GM21825 (cell line): ENCODE data around the gene SORT1.
"Not testable (repeated sequence)": the region's sequence is repeated elsewhere in the genome, so short reads cannot be mapped to it uniquely, and the experiment has no call there.

Source experiments
- ATAC-seq: cut with Tn5 transposase; IDR thresholded peaks from one replicate; pipeline ENCODE4 v1.9.1; 2021; ENCODE audit warnings: mild to moderate bottlenecking, moderate library complexity; ENCODE audit not compliant: unreplicated experiment

Gene SORT1

DNA sequence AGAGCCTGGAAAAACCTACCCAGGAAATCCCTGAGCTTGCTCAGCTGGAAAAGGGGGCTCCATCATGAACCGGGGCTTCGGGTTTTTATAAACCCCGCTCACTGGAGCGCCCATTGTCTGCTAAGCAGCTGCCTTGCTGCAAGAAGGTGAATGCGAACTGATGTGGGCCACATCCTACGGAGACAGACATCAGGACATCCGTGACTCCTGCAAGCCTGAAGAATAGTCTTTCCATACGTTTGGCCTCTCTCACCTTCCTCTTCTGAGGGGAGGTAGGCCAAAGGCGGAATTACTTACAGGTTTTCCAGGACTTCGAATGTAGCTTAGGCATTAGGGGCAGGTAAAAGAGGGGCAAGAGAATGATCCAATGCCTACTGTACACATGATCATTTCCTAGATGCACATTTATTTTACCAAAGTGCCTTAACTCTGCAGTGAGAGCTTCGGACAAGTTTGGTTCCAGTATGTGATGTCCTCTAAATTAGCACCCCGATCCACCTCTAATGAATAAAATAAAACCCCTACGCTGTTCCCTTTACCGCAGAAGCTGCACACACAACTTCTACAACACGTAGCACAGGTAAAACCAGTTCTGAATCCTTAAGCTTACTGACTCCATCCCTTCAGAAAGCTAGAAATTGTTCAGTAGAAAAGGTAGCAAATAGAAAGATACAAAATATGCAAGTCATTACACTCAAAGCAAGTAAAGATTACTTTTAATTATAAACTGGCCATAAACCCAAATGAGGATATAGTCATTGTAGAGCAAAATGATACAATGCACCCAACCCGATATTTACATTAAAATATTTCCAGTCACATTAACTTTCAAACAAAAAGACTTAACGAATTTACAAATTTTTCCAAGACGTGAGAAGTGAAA lies 866 bp upstream of the SORT1 start:
- ATAC-seq = no peak

DNA sequence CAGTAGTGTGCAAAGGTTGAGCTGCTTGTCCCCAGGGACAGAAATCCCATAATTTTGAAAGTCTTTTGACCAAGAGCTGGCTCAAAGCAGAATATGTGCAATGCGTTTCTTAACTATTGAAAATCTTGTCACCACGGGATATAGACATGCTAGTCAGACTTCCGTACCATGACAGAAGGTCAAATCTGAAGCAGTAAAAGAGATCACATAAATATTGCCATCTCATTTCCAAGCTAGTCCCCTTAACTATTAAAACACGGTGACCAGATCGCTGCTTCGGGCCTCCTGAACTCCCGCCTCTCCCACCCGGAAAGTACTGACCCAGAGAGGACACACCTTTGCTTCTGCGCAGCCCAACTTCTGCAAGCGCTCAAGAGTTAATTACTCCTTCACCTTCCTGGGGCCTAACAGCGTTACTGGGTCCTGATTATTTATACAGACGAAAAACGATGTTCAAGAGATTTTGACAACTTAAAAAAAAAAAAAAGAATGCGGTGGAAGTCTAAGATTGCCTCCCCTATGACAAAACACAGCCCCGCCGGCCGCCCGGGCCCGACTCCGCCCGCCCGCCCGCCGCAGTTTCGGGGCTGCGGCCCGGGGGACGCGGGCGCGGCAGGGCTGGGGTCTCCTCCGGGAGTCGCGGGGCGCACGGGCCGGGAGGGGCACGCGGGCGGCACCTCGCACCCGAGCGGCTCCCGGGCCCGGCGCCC lies 692 bp downstream of the SORT1 start:
- peak; percentile 11 for ATAC-seq

GRCh38 chr1:109396513-109396839 lies 1.2 kb downstream of the SORT1 start:
- no peak for ATAC-seq

DNA sequence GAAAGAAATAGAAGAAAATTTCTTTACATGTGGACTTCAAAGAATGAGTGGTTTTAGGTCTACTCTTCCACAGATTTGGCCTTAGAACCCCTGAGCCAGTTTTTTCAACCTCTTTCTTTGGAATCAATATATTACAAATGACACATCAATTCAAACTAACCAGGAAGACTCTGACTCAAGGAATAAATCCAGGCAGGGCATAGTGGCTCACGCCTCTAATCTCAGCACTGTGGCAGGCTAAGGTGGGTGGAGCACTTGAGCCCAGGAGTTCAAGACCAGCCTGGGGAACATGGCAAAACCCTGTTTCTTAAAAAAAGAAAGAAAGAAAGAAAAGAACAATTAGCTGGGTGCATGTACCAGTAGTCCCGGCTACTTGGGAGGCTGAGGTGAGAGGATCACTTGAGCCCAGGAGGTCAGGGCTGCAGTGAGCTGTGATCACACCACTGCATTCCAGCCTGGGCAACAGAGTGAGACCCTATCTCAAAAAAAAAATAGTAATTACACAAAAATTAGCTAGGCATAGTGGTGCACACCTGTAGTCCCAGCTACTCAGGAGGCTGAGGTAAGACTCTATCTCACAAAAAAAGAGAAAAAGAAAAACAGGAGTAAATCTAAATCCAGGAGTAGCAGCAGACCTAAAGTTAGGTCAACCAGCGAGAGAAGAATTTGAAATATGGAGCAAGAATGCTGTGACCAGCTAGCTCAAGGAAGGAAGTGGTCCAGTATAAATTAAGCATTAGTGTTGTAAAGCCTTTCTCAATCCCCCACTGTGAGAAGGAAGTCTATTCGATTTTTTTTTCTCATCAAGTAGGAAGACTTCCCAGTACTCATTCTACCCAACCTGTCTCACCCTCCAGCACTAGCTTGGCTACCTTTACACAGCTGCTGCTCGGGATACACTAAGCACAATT lies 1.9 kb downstream of the SORT1 start:
- no peak for ATAC-seq

DNA sequence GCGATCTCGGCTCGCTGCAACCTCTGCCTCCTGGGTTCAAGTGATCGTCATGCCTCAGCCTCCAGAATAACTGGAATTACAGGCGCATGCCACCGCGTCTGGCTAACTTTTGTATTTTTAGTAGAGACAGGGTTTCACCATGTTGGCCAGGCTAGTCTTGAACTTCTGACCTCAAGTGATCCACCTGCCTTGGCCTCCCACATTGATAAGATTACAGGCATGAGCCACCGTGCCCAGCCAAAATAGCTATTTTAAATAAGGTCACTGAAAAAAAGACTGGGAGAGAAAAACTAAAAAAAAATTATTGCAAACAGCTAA lies 2.5 kb downstream of the SORT1 start:
- not testable (repeated sequence) for ATAC-seq

- no peak for ATAC-seq
Observed at GRCh38 chr1:109394591-109395281, 3.0 kb downstream of the SORT1 start.

- no peak for ATAC-seq
Observed at GRCh38 chr1:109393617-109394233, 4.0 kb downstream of the SORT1 start.

DNA sequence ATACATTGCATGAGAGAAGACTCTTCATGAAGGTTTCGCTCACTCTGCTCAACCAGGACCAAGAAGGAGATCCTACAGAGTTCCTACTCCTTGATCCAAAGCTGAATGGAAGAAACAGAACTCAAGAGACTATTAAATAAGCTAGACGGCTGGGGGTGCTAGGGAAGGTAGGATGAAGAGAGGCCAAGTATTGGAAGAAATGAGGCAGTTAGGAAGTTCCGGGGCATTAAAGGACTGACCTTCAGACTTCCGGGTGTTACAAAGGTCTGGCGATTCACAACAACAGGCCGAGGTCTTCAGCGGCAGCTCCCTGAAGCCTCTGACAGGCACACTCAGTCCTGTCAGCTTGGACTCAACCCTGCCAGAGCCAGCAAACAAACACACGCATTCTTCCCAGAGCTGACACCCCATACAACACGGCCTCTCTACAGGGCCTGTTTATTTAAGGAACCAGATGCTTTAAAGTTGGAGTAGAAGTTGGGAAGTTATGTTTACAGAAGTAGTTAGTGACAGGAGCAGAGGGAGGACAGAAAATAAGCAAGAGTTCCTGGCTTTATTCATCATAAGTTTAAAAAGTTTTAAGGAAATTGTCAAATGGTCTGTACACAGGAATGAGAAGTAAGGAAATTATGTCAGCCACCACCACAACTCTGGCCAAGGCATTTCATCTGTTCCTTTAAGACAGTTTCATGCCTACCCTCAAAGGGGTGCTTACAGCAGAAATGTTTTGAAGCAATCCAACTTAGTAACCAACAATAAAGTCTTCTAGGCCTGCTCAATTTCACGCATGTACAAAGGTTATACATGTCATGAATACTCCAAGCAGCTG lies 4.7 kb downstream of the SORT1 start:
- no peak for ATAC-seq

DNA sequence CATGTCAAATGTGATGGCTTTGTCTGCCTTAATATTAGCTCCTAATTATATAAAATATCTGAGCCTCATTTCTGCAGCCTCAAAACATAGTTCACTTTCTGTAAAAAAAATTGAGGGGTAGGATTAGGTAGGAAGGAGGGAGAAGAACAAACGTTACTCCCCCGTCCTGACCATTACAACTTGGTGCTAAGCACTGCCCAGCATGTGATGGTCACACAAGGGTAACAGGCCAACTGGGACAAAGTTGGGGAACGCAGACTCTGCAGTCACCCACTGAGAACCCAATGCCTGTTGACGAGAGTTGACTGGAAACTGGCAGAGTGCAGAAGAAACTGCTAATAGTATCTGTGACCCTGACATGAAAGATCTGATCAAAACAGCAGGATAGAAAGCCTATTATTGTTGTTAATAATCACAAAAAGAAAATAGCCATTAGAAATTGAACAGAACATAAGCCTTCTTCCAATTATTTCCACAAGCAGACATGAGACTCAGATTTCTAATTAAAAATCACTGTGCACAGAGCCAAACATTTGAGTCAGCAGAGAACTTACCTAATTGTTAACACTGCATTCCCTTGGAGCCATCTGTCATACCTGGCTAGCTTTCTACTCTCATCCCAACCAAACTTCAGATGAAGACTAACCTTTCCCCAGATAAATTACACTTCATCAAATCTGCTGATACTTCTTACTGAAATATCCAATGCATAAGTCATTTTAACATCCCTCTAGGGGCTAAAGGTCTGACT lies 5.5 kb downstream of the SORT1 start:
- ATAC-seq = peak; percentile 19

DNA sequence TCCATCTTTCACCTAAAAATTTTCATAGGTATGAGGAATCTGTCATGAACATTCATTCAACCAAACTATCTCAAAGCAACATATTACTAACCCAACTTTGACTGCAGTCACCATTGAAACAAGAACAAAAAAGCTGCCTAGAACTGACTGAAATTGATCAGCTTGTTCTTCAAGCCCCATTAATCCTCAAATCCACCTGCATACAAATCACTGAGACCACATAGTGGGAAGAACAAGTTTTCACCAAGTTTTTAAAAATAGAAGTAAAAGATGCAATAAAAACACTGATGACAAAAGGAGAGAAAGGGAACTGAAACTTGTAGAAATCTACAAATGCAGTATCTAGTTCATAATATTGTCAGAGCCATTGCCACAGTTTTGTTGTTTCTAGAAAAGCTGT lies 6.1 kb downstream of the SORT1 start:
- peak; percentile 77 for ATAC-seq

DNA sequence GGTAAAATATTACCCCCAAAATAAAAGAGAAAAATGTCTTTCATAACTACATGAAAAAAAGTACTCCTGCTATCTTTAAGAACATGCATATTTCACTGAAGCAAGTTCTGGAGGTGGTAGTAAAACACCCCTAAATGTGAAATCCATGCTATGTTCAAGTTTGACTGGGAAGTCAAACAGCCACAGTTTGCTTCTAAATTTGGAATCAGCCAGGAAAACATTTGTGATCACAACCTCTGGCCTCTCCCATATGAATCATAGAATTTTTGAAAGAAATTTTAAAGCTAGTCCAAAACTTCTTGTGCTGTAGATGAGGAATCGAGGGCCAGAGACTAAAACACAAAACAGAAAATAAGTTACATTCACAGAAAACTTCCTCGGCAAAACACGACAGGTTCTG lies 6.6 kb downstream of the SORT1 start:
- no peak for ATAC-seq

- ATAC-seq = no peak
Observed at GRCh38 chr1:109389638-109390341, 7.9 kb downstream of the SORT1 start.

DNA sequence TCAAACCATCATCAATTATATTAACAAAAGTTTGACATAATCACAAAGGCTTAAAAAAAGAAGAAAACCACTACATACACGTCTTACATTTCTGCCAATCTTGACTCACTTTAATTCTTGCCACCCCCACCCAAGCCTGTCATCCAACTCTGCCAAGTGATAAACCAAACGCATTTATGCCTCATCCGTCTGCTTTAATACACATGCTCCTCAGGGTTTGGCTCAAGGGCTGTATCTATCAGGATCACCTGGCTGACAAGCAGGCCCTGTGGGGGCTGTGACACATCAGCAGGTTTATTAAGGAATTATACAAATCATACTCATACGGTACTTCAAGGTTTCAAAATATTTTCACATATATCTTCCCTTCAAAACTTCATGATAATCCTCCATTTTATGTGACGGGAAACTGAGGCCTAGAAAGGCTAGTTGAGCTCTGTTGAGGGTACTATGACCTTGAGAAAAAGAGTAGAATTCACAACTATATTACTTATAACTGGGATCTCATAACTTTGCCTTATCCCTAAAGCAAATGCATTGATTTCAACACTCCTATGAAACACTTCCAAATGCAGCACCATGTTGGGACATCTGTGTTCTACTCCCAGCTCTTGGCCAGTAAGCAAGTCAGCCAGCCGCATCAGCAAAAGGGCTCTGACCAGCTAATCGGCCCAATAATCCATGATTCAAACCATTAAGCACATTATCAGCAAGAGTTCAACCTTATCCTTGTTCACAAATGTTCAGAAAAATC lies 8.7 kb downstream of the SORT1 start:
- ATAC-seq = no peak

DNA sequence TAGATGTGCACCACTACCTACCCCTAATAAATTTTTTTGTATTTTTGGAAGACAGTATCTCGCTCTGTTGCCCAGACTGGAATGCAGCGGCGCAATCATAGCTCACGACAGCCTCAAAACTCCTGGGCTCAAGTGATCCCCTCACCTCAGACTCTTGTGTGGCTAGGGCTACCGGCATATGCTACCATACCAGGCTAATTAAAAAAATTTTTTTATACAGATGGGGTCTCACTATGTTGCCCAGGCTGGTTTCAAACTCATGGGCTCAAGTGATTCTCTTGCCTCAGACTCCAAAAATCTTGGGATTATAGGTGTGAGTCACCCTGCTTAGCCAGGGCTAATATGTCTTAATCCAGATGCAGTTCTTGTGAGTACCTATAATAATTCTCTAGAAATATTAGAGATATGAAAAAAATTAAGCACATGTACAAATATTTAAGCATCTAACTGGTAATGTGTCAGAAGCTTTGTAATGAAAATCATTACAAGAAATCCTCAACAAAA lies 9.5 kb downstream of the SORT1 start:
- no peak for ATAC-seq

DNA sequence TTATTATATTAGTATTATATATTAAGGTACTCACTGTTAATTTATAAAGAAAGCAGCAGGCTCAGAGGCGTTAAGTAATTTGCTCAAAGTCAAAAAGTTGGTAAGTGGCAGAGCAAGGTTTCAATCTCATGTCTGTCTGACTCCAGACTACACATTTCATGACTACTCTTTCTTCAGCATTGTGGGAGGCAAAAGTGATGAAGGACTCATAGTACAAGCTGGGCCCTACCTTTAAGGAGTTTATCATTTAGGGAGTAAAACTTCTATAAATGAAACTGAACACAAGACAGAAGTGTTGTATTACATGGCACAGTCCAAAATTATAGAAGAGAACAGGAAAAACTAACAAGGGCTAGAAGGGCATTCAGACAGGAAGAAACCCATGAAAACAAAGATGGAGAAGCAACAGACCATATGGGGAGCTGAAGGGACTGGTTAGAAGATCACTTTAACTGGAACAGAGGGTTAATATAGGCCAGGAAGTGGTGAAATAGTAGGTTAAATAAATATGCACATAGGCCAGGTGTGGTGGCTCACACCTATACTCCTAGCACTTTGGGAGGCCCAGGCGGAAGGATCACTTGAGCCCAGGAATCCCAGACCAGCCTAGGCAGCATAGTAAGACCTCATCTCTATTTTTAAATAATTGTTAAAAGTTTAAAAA lies 11.5 kb downstream of the SORT1 start:
- ATAC-seq = no peak

GRCh38 chr1:109385417-109385816 lies 12.3 kb downstream of the SORT1 start:
- ATAC-seq = no peak

GRCh38 chr1:109383854-109384253 lies 13.9 kb downstream of the SORT1 start:
- no peak for ATAC-seq
